ENCODE data around the gene CCNB3. TPM values are rescaled to one million over a fixed set of nuclear protein-coding genes. Genes with fewer than 3 reads are reported as not detected.
A peak's percentile ranks its signal among the peaks of the same experiment; 100 is the strongest.
"Not testable (repeated sequence)": the region's sequence is repeated elsewhere in the genome, so short reads cannot be mapped to it uniquely, and the experiment has no call there.

Gene CCNB3
- total RNA-seq, 1 donor from 2014 or later, result 0.66 TPM

GRCh38 chrX:50211510-50211909 lies 6.9 kb downstream of the CCNB3 start:
- TF ChIP-seq CTCF (IDR thresholded peaks at IDR 0.05; ENCODE audit: partially characterized antibody, unreplicated experiment), result peak; percentile 47
- Mint-ChIP-seq H3K27me3 (ENCODE audit: unreplicated experiment) (peaks cover 2% of the 10 kb centered on the region), H3K4me3 (ENCODE audit: unreplicated experiment) (no peak overlapping the region), H3K27ac (ENCODE audit: unreplicated experiment) (no peak overlapping the region), H3K36me3 (ENCODE audit: unreplicated experiment) (no peaks in the 10 kb centered on the region), H3K9me3 (ENCODE audit: unreplicated experiment) (no peaks in the 10 kb centered on the region), H3K4me1 (ENCODE audit: low read depth, unreplicated experiment) (no peaks in the 10 kb centered on the region)
- no peak for DNase-seq

- no peak for TF ChIP-seq CTCF (IDR thresholded peaks at IDR 0.05; ENCODE audit: partially characterized antibody, unreplicated experiment)
- Mint-ChIP-seq H3K4me3 (ENCODE audit: unreplicated experiment) (no peak overlapping the region), H3K4me1 (ENCODE audit: low read depth, unreplicated experiment) (no peaks in the 10 kb centered on the region), H3K27me3 (ENCODE audit: unreplicated experiment) (no peaks in the 10 kb centered on the region), H3K9me3 (ENCODE audit: unreplicated experiment) (no peaks in the 10 kb centered on the region), H3K36me3 (ENCODE audit: unreplicated experiment) (no peaks in the 10 kb centered on the region), H3K27ac (ENCODE audit: unreplicated experiment) (no peak overlapping the region)
- no peak for DNase-seq
These were observed 76.7 kb downstream of the CCNB3 start for GRCh38 chrX:50281253-50281652.

GRCh38 chrX:50327235-50327634 lies 122.7 kb downstream of the CCNB3 start:
- no peaks in the 10 kb centered on the region for H3K27me3 Mint-ChIP-seq (ENCODE audit: unreplicated experiment)
- TF ChIP-seq CTCF (IDR thresholded peaks at IDR 0.05; ENCODE audit: partially characterized antibody, unreplicated experiment), result no peak
- no peak for DNase-seq
- H3K36me3 Mint-ChIP-seq (ENCODE audit: unreplicated experiment), result no peaks in the 10 kb centered on the region
- H3K4me3 Mint-ChIP-seq (ENCODE audit: unreplicated experiment), result no peak overlapping the region
- no peak overlapping the region for H3K27ac Mint-ChIP-seq (ENCODE audit: unreplicated experiment)
- no peaks in the 10 kb centered on the region for H3K4me1 Mint-ChIP-seq (ENCODE audit: low read depth, unreplicated experiment)
- no peaks in the 10 kb centered on the region for H3K9me3 Mint-ChIP-seq (ENCODE audit: unreplicated experiment)

- not testable (repeated sequence) for DNase-seq; H3K27ac Mint-ChIP-seq (ENCODE audit: unreplicated experiment); H3K4me3 Mint-ChIP-seq (ENCODE audit: unreplicated experiment); H3K27me3 Mint-ChIP-seq (ENCODE audit: unreplicated experiment); H3K4me1 Mint-ChIP-seq (ENCODE audit: low read depth, unreplicated experiment); H3K9me3 Mint-ChIP-seq (ENCODE audit: unreplicated experiment); H3K36me3 Mint-ChIP-seq (ENCODE audit: unreplicated experiment)
These were observed 128.1 kb downstream of the CCNB3 start for GRCh38 chrX:50332668-50333067.

- Mint-ChIP-seq H3K36me3 (ENCODE audit: unreplicated experiment) (peaks cover 4% of the 10 kb centered on the region), H3K4me3 (ENCODE audit: unreplicated experiment) (no peak overlapping the region), H3K9me3 (ENCODE audit: unreplicated experiment) (no peaks in the 10 kb centered on the region), H3K4me1 (ENCODE audit: low read depth, unreplicated experiment) (no peaks in the 10 kb centered on the region), H3K27me3 (ENCODE audit: unreplicated experiment) (no peaks in the 10 kb centered on the region), H3K27ac (ENCODE audit: unreplicated experiment) (no peak overlapping the region)
- no peak for TF ChIP-seq CTCF (IDR thresholded peaks at IDR 0.05; ENCODE audit: partially characterized antibody, unreplicated experiment)
- DNase-seq, result no peak
These were observed 128.7 kb downstream of the CCNB3 start for GRCh38 chrX:50333308-50333707.

GRCh38 chrX:50343917-50344316 lies 139.4 kb downstream of the CCNB3 start:
- H3K36me3 Mint-ChIP-seq (ENCODE audit: unreplicated experiment), result no peaks in the 10 kb centered on the region
- no peak for DNase-seq
- no peaks in the 10 kb centered on the region for H3K4me1 Mint-ChIP-seq (ENCODE audit: low read depth, unreplicated experiment)
- no peak overlapping the region for H3K4me3 Mint-ChIP-seq (ENCODE audit: unreplicated experiment)
- H3K9me3 Mint-ChIP-seq (ENCODE audit: unreplicated experiment), result no peaks in the 10 kb centered on the region
- no peak for TF ChIP-seq CTCF (IDR thresholded peaks at IDR 0.05; ENCODE audit: partially characterized antibody, unreplicated experiment)
- no peaks in the 10 kb centered on the region for H3K27me3 Mint-ChIP-seq (ENCODE audit: unreplicated experiment)
- H3K27ac Mint-ChIP-seq (ENCODE audit: unreplicated experiment), result no peak overlapping the region
